GM12892 (cell line): ENCODE measurements around the gene VPREB3.

Experiments
- DNase-seq: peaks from one replicate; pipeline ENCODE4 v3.0.0; 2011; ENCODE audit not compliant: insufficient read length
- FAIRE-seq: peaks from 2 replicates; lab custom pipeline; 2011; peaks lifted over from hg19 to GRCh38; lab: Jason Lieb, UNC
- POLR2A ChIP-seq: IDR thresholded peaks from 2 replicates; pipeline ENCODE4 v1.6.1; 2011; ENCODE audit warnings: low read depth, low read length, control low read depth
- POLR2AphosphoS5 ChIP-seq: IDR thresholded peaks from 2 replicates; pipeline ENCODE4 v1.6.1; 2011; ENCODE audit warnings: low read depth, low read length, control low read depth
- TAF1 ChIP-seq: IDR thresholded peaks from 2 replicates; pipeline ENCODE4 v1.6.1; 2011; ENCODE audit warnings: low read depth, mild to moderate bottlenecking, control low read depth, low read length, borderline replicate concordance

Gene VPREB3

GRCh38 chr22:23789638-23790037 is 35.4 kb upstream of the VPREB3 start:
- FAIRE-seq (no peak), DNase-seq (no peak)
- no peak for TF ChIP-seq POLR2A
- TF ChIP-seq POLR2AphosphoS5: no peak

GRCh38 chr22:23789121-23789520 is 34.9 kb upstream of the VPREB3 start:
- no peak for FAIRE-seq
- DNase-seq: no peak
- no peak for TF ChIP-seq POLR2A
- TF ChIP-seq TAF1: no peak
- TF ChIP-seq POLR2AphosphoS5: no peak

- DNase-seq (no peak), FAIRE-seq (no peak)
- no peak for TF ChIP-seq TAF1
- TF ChIP-seq POLR2AphosphoS5: no peak
- TF ChIP-seq POLR2A: no peak
Measured at GRCh38 chr22:23787910-23788309, 33.7 kb upstream of the VPREB3 start.

DNA sequence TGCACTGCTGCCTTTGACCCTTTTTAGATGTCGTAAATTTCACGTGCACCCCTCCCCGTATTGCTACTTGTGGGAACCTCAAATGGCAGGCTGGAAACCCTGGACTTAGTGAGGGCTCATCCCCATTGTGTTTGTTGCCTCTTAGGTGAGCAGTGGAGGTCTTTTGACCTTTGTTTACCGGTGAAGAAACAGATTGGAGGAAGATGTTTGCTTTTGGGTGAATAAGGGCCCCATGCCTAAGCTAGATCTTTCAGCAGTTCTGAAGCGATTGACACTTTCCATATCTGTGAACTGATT is 33.3 kb upstream of the VPREB3 start:
- DNase-seq (no peak), FAIRE-seq (no peak)
- TF ChIP-seq POLR2A: no peak
- no peak for TF ChIP-seq TAF1
- no peak for TF ChIP-seq POLR2AphosphoS5

- FAIRE-seq (peak; percentile 96), DNase-seq (peak; percentile 97)
- TF ChIP-seq TAF1: peak; percentile 53; the same call in 1 of the 2 replicates
- TF ChIP-seq POLR2AphosphoS5: peak; percentile 63; the same call in 1 of the 2 replicates
- TF ChIP-seq POLR2A: peak; percentile 80
Measured at GRCh38 chr22:23786752-23787599, 32.8 kb upstream of the VPREB3 start, which contains the start of gene SMARCB1. SMARCB1 (plus strand) TSS chr22:23786966; CDS start chr22:23787170, 204 bp downstream.

- no peak for FAIRE-seq
- TF ChIP-seq POLR2AphosphoS5 (no peak), POLR2A (no peak), TAF1 (no peak)
- DNase-seq: no peak
Measured at GRCh38 chr22:23786261-23786710, 32.1 kb upstream of the VPREB3 start.

DNA sequence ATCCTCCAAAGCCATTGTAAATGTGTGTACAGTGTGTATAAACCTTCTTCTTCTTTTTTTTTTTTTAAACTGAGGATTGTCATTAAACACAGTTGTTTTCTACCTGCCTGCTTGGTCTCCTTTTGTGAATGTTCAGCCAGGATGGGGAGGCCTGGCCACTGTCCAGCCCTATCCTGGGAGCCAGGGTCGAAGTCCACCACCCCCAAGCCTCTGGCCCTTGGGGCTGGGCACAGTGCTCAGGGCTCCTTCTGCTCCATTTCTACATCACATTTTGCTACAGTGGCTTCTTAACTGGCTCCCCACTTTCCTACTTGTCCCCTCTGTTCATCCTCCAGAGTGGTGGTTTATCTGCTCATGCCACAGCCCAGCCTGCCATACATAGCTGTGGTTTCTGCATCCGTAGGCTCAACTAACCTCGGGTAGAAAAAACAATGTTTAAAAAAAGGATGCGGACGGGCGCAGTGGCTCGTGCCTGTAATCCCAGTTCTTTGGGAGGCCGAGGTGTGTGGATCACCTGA is 30.0 kb upstream of the VPREB3 start:
- FAIRE-seq (no peak), DNase-seq (no peak)
- no peak for TF ChIP-seq TAF1
- TF ChIP-seq POLR2AphosphoS5: no peak
- TF ChIP-seq POLR2A: no peak

GRCh38 chr22:23783265-23784150 is 29.3 kb upstream of the VPREB3 start:
- TF ChIP-seq POLR2AphosphoS5: no peak
- TF ChIP-seq POLR2A: no peak
- TF ChIP-seq TAF1: no peak
- FAIRE-seq (no peak), DNase-seq (no peak)

- FAIRE-seq: no peak
- DNase-seq: no peak
- TF ChIP-seq TAF1 (no peak), POLR2AphosphoS5 (no peak), POLR2A (no peak)
Measured at GRCh38 chr22:23782703-23783102, 28.5 kb upstream of the VPREB3 start.

DNA sequence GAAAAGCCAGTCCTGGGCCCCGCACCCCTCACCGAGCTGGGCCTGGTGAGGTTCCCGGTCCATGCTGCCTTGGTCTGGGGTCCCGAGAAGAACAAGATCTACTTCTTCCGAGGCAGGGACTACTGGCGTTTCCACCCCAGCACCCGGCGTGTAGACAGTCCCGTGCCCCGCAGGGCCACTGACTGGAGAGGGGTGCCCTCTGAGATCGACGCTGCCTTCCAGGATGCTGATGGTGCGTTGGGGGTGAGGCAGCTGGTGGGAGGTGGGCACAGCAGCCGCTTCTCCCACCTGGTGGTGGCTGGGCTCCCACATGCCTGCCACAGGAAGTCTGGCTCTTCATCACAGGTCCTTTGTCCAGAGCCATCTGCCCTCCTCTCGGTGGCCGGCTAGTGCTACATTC is 28.0 kb upstream of the VPREB3 start:
- FAIRE-seq (no peak), DNase-seq (no peak)
- no peak for TF ChIP-seq POLR2A
- no peak for TF ChIP-seq POLR2AphosphoS5
- TF ChIP-seq TAF1: no peak
